GM18517 (cell line): ENCODE results near the gene FBLN1.

Experiments used
- ATAC-seq: cut with Tn5 transposase; IDR thresholded peaks from one replicate; pipeline ENCODE4 v1.9.1; 2021; ENCODE audit warnings: mild to moderate bottlenecking, moderate library complexity; ENCODE audit not compliant: unreplicated experiment

FBLN1 gene

GRCh38 chr22:45562537-45563361 is 60.1 kb downstream of the FBLN1 start:
- no peak for ATAC-seq

GRCh38 chr22:45563362-45564040 is 60.8 kb downstream of the FBLN1 start:
- ATAC-seq, result no peak

GRCh38 chr22:45564349-45565030 is 61.8 kb downstream of the FBLN1 start:
- ATAC-seq, result no peak

- no peak for ATAC-seq
Measured at GRCh38 chr22:45565171-45565570, 62.5 kb downstream of the FBLN1 start.

- ATAC-seq, result no peak
Measured at GRCh38 chr22:45565973-45566372, 63.3 kb downstream of the FBLN1 start.

- ATAC-seq, result no peak
Measured at GRCh38 chr22:45568213-45568612, 65.5 kb downstream of the FBLN1 start.

DNA sequence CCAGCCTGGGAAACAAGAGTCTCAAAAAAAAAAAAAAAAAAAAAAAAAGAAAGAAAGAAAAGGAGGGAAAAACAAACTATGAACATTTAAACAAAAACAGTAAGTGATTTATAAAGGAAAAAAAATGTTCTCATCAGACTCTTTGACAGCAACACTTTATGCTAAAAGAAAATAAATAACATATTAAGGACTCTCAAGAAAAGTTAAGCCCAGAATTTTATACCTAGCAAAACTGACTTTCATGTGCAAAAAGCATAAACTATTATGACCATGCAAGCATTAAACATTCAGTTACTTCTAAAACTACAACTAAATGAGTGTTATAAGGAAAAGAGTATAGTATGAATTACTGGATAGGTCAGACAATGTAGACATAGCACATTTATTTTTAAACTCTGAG is 68.4 kb downstream of the FBLN1 start:
- ATAC-seq, result no peak

DNA sequence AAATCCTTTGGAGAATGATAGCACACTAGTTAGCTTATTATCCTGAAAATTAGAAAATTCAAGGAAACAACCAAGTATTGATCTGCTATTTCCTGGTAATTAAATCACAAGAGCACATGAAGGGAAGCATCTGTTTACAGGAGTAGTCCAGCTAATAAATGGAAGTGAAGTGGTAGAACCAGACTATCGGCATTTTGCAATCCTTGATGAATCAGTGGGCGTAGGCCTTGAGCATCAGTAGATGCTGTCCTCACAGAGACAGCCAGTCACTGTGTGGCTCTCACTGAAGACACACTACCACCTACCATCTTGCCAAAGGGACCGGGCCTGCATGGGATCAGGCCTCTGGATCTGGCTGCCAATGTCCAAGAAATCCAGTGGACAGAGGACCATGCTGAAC is 69.8 kb downstream of the FBLN1 start:
- ATAC-seq, result no peak

DNA sequence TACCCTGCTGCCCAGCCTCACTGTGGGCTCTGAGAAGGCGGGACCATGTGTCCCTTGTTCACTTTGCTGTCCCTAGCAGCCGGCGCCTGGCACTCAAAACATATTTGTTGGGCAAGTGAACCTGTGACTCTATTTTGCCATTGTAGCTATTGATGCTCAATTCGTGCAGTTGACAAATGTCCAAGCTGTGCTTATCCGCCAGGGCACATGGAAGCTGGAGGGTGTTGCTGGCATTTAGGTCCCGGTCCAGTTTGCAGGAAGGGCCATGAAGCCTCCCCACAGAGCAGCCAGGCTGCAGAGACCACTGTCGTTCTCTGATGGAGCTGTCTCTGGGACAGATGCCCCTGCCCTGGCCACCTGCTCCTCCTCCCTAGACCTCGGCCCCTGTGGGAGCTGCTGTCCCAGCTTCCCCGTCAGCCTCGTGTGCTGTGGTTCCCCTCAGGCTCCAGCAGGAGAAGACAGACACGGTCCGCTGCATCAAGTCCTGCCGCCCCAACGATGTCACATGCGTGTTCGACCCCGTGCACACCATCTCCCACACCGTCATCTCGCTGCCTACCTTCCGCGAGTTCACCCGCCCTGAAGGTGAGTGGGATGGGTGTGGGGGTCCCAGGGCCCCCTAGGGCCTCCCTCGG is 71.5 kb downstream of the FBLN1 start:
- no peak for ATAC-seq

- no peak for ATAC-seq
Measured at GRCh38 chr22:45575173-45575572, 72.5 kb downstream of the FBLN1 start.

DNA sequence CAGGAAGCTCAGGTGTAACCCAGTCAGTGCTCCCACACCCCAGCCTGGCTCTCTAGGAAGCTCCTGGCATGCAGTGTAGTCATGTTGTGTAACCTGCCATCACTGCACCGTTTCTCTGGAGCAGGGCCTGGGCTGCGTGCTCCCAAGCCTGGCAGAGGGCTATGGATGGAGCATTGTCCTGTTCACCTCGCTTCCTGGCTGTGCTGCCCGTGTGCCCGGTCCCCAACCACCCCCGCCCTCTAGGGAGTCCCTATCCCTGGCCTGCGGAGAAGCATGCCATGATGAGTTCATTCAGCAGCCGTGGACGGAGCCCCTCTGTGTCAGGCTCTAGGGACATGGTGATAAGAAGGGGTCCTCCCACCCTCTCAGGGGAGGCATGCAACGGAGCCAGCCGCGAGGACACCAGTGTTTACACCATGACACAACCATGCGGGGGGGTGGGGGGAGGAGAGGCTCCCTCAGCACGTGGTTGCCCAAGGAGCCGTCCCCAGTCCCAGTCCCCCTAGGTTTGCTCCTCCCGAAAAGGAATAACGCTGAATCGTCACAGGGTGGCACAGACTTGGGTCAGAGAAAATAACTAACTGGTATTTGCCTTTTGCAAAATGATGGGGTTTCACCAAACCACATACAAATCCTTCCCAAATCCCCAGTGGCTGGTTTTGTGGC is 73.1 kb downstream of the FBLN1 start:
- no peak for ATAC-seq

DNA sequence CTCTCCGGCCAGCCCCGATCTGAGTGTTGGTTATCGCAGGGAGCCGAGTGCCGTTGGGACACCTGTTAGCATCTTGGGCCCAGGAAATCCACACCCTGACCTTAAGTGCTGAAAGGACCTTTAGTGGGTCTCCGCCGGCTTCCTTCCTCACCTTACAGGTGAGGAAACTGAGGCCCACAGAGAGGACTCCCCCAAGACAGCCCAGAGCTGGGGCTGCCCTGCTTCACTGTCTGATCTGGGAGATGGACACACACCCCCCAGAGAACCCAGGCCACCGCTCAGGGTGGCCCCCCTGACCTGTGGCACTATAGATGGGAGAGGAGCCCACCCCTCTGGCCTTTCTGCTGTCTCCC is 73.6 kb downstream of the FBLN1 start:
- no peak for ATAC-seq

DNA sequence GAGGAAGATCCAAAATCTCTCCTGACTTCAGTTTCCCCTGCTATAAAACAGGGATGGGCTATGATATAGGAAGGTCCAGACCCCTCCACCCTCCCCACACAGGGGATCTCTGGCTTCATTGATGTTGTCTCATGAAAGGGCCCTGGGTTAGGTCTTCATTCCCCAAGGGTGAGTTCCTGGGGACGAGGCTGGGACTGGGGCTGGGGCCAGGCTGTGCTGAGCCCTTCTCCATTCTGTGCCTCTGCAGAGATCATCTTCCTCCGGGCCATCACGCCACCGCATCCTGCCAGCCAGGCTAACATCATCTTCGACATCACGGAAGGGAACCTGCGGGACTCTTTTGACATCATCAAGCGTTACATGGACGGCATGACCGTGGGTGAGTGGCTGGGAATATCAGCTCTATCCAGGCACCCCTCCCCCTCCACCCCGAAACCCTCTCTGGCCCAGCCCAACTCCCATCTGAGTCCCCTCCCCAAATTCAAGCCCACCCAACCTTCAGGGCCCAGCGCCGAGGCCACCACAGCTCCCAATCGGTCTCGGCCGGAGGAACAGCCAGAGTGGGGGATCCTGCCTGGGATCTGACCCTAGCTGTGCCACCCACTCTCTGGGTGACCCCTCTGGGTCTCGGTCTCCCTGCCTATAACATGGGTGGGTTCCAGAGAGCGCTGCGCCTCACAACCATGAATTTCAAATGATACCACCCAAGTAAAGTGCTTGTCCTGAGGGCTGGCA is 74.2 kb downstream of the FBLN1 start:
- ATAC-seq, result no peak

DNA sequence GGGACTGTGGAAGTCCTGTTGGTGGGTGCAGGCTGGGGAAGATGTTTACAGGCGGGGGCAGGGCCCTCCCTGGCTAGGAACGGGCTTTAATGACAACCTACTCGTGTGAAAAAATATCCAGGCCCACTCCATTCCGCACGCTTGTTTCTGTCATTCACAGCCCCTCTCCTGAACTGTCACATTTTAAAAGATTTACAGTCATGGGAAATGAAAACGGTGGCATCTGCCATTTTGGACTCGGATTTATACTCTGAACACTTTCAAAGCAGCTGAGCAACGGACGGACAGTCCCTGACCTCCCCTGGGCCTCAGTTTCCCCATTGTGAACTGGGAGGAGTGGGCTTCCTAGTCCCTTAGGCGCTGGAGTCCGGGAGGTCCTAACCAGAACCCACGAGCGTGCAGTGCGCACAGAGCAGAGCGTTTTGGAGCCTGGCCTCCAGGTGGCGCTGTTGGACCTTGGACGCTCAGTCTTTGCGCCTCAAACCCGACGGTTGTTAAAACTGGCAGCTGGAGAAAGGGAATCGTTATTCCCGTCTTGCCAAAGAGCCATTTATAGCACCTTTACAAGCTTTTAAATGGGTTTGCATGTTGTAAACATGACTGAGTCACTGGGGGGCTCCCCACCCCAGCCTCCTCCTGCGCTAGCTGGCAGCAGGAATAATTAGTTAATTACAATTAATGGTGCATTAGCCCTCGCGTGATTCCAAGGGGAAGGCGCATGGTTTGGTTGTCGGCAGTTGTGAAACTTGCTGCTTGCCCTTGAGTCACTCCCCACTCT is 75.3 kb downstream of the FBLN1 start:
- ATAC-seq, result no peak

DNA sequence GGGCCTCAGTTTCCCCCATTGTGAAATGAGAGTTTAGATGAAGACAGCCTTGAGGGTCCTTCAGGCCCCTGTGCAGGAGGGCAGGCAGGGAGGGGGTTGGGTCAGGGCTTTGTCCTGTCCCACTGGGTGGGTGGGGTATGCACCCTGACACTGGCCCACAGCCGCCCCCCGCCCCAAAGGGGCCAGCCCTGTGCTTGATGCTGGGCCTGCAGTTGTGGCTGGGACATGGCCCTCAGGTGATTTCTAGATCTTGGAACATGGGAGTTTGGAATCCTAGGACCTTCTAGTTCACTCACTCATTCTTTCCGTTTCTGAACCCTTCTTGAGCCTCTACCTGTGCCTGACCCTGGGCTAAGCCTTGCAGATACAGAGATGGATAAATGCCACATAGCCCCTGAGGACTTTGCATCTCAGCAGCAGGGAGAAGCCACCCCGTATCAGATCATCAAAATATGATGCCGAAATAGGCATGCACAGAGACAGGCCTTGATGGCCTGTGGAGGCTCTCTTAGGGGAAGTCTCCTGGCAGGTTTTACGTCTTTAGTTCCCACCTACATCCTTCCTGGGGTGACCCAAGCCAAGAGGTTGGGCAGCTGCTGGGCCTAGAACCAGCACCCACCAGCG is 76.0 kb downstream of the FBLN1 start:
- ATAC-seq, result no peak

- no peak for ATAC-seq
Measured at GRCh38 chr22:45579306-45579705, 76.6 kb downstream of the FBLN1 start.

DNA sequence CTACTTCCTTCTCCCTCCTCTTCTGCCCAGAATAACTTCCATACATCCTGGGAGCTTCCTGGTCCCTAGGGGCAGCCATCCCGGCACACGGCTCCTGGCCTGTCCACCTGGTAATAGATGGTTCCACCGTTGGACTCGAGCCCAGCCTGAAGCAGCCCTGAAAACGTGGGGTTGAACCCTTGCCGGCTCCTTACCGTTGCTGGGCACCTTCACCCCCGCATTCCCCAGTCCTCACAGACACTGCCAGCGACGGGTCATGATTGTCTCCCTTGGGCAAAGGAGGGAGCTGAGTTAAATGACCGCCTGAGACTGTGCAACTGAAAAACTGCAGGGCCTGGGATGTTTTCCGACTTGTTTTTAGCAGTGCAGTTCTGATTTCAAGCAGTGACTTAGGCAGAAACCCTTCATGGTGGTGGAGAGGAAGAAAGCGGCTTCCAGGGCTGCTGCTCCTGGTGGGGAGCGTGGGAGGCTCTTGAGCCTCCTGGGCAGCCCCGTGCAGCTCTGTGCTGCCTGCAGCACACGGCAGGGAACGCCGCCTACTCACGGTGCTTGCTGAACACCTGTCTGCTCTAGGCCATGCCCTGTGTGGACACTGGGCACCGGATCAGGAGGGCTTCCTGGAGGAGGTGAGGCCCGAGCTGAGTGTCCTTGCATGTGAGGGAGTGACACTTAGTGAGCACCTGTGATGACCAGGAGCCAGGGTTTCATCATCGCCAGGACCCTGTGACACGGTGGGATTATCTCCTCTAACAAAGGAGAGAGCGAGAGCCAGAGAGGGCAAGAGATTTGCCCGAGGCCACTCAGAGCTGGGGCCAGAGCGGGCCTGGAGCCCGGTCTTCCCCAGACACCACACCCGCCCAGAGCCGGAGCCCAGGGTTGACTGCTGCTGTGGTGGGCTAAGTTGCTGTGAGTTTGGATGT is 77.4 kb downstream of the FBLN1 start:
- no peak for ATAC-seq
